Adrenal gland (tissue), 12 donors: ENCODE results near the gene RHOH. TPM values are rescaled to one million over a fixed set of nuclear protein-coding genes. Genes with fewer than 3 reads are reported as not detected.

Source experiments
- DNase-seq, 7 donors: peaks; one replicate each; pipeline ENCODE4 v3.0.0-alpha.2; 2019 to 2020
- H3K27ac ChIP-seq, 5 donors: fragments of 200-600 bp; sonication (generic) in 4 of 5; 1 replicate in 3 of 5; 2 replicates in 2 of 5; pipeline versions ENCODE4 v1.5.1 to v1.8.0; 2016 to 2020; ENCODE audit warnings: mild to moderate bottlenecking in 1 of 5
- H3K27me3 ChIP-seq: fragments of 200-600 bp; 2 replicates; pipeline ENCODE4 v1.8.0; 2021
- H3K36me3 ChIP-seq, 2 donors: fragments of 200-600 bp; replicated peaks in 1 of 2; 1 replicate in 1 of 2; 2 replicates in 1 of 2; pipeline versions ENCODE4 v1.5.1 to v1.8.0; 2018 to 2022
- H3K4me1 ChIP-seq, 2 donors: fragments of 200-600 bp; replicated peaks in 1 of 2; 1 replicate in 1 of 2; 2 replicates in 1 of 2; pipeline versions ENCODE4 v1.5.1 to v1.8.0; 2018 to 2021
- H3K4me3 ChIP-seq, 4 donors: fragments of 200-600 bp; sonication (generic) in 3 of 4; one replicate each; pipeline ENCODE4 v1.5.1; 2016 to 2018
- H3K9me3 ChIP-seq, 3 donors: fragments of 200-600 bp; sonication (generic) in 1 of 3; replicated peaks in 1 of 3; 1 replicate in 2 of 3; 2 replicates in 1 of 3; pipeline versions ENCODE4 v1.5.1 to v1.8.0; 2016 to 2021
- CTCF ChIP-seq, 6 experiments: fragments of 450-650 bp in 4 of 6; fragments of 200-600 bp in 2 of 6; sonication (generic) in 1 of 6; IDR thresholded peaks; 1 replicate in 5 of 6; 2 replicates in 1 of 6; pipeline versions ENCODE4 v1.5.1 to v1.8.0; 2016 to 2021; ENCODE audit warnings: antibody characterized with exemption in 6 of 6, mild to moderate bottlenecking in 2 of 6, moderate library complexity in 1 of 6
- POLR2A ChIP-seq, 2 donors: fragments of 450-650 bp; IDR thresholded peaks; one replicate each; pipeline ENCODE4 v1.6.1; 2017; ENCODE audit warnings: antibody characterized with exemption in 2 of 2, mild to moderate bottlenecking in 2 of 2, moderate library complexity in 1 of 2
- WGBS, 4 donors: extraction: QIAGEN DNeasy Blood & Tissue Kit in 2 of 4; methylation state at CpG; one replicate each; pipeline versions ENCODE4 v1.1.5 to v1.1.7; 2013 to 2017; 5-methylcytosine and 5-hydroxymethylcytosine counted together
- intact Hi-C, 2 donors: fragments of 100-400 bp; cut with DNase I; formaldehyde crosslinking; loops; one replicate each; pipeline versions ENCODE4 v1.14.1 to v1.15.0; 2022 to 2023
- polyA plus RNA-seq, 3 donors: library from polyadenylated mRNA; stranded (reverse); fragments of 200-250 nt in 2 of 3; fragments of 350-450 nt in 1 of 3; fragmentation: Illumina TruSeq in 1 of 3; extraction: RNeasy Lipid Tissue Mini Kit (QIAGEN cat#74804) in 1 of 3; gene quantifications; one replicate each; pipeline ENCODE4 v1.2.3, GENCODE V29; 2013 to 2014
- total RNA-seq, 9 donors: library from RNA; depleted of rRNA in 4 of 9; stranded (reverse); fragments of >200 nt in 4 of 9; fragments of 120-200 nt in 1 of 9; fragmentation: NEBNext Ultra II Directional in 1 of 9; extraction: Animal tissue kit (Norgen Biotek cat#: 25700) in 1 of 9; gene quantifications; one replicate each; pipeline versions ENCODE4 v1.1.0 to v1.2.4, GENCODE V29; 2013 to 2023
- donor health status: healthy with polysubstance abuse.
- donor health status: Bipolar disorder and iron deficiency.
- donor health status: DM: yes; HTN: yes; CAD: no.
- donor health status: DM: no; HTN: no; CAD: no.
- donor health status: DM: no; HTN: no; CAD: no.
- donor health status: DM: yes; HTN: yes; CAD: no.

Gene RHOH
- total and polyA plus RNA-seq, 12 donors, result 0.33 to 3.4 (median 0.96) TPM; not detected in 1

GRCh38 chr4:40232610-40233009 is 35.8 kb downstream of the RHOH start:
- Histone ChIP-seq H3K4me3 (no peak overlapping the region), H3K36me3 (no peaks in the 10 kb centered on the region), H3K27me3 (no peaks in the 10 kb centered on the region), H3K27ac (no peak overlapping the region), H3K9me3 (no peaks in the 10 kb centered on the region), H3K4me1 (no peaks in the 10 kb centered on the region)
- DNase-seq, result no peak
- intact Hi-C loops, result no loop called here
- 57 to 76% (median 73%) methylated on average over 3 of the region's 3 CpGs for WGBS, 4 donors
- no peak for TF ChIP-seq CTCF (IDR thresholded peaks at IDR 0.05)

- intact Hi-C loops, result no loop called here
- no peak overlapping the region for H3K27ac ChIP-seq
- DNase-seq, result no peak
- no peaks in the 10 kb centered on the region for H3K27me3 ChIP-seq
- 32 to 63% (median 44%) methylated on average over 3 of the region's 3 CpGs for WGBS, 4 donors
- H3K4me1 ChIP-seq, result no peaks in the 10 kb centered on the region
- no peak overlapping the region for H3K4me3 ChIP-seq
- H3K9me3 ChIP-seq, result no peaks in the 10 kb centered on the region
- no peaks in the 10 kb centered on the region for H3K36me3 ChIP-seq
- TF ChIP-seq POLR2A (IDR thresholded peaks at IDR 0.05), result no peak
- no peak for TF ChIP-seq CTCF (IDR thresholded peaks at IDR 0.05)
Measured at GRCh38 chr4:40233227-40233626, 36.4 kb downstream of the RHOH start.

- no peak for DNase-seq
- Histone ChIP-seq H3K27me3 (no peaks in the 10 kb centered on the region), H3K9me3 (no peaks in the 10 kb centered on the region), H3K27ac (no peak overlapping the region), H3K4me1 (no peaks in the 10 kb centered on the region), H3K36me3 (no peaks in the 10 kb centered on the region), H3K4me3 (no peak overlapping the region)
- 78 to 93% (median 86%) methylated on average over 3 of the region's 3 CpGs for WGBS, 4 donors
- intact Hi-C loops, result no loop called here
- TF ChIP-seq POLR2A (IDR thresholded peaks at IDR 0.05) (no peak), CTCF (IDR thresholded peaks at IDR 0.05) (no peak)
Measured at GRCh38 chr4:40234519-40235039, 37.7 kb downstream of the RHOH start.

- Histone ChIP-seq H3K27ac (no peak overlapping the region), H3K27me3 (no peaks in the 10 kb centered on the region), H3K36me3 (no peaks in the 10 kb centered on the region), H3K4me3 (no peak overlapping the region), H3K9me3 (no peaks in the 10 kb centered on the region), H3K4me1 (no peaks in the 10 kb centered on the region)
- intact Hi-C loops, result no loop called here
- TF ChIP-seq CTCF (IDR thresholded peaks at IDR 0.05), result no peak
- no peak for TF ChIP-seq POLR2A (IDR thresholded peaks at IDR 0.05)
- no peak for DNase-seq
- WGBS, 4 donors, result 80 to 84% (median 82%) methylated on average over 12 of the region's 12 CpGs
Measured at GRCh38 chr4:40238008-40238699, 41.3 kb downstream of the RHOH start.
